ENCODE measurements around the gene IMPACT.
A peak's percentile ranks its signal among the peaks of the same experiment; 100 is the strongest.

Gene IMPACT

GRCh38 chr18:24479371-24479770 lies 52.9 kb downstream of the IMPACT start:
- no peak for DNase-seq (ENCODE audit: low spot score)

GRCh38 chr18:24482821-24483220 lies 56.4 kb downstream of the IMPACT start:
- DNase-seq (ENCODE audit: low spot score) = no peak

- no peak for DNase-seq (ENCODE audit: low spot score)
Observed at GRCh38 chr18:24485681-24486080, 59.2 kb downstream of the IMPACT start.

- DNase-seq (ENCODE audit: low spot score) = no peak
Observed at GRCh38 chr18:24486684-24487083, 60.2 kb downstream of the IMPACT start.

- peak; percentile 76 for DNase-seq (ENCODE audit: low spot score)
Observed at GRCh38 chr18:24488824-24489493, 62.5 kb downstream of the IMPACT start.

GRCh38 chr18:24490539-24490938 lies 64.1 kb downstream of the IMPACT start:
- no peak for DNase-seq (ENCODE audit: low spot score)

- no peak for DNase-seq (ENCODE audit: low spot score)
Observed at GRCh38 chr18:24491927-24492834, 65.7 kb downstream of the IMPACT start.

GRCh38 chr18:24494586-24494985 lies 68.1 kb downstream of the IMPACT start:
- DNase-seq (ENCODE audit: low spot score) = no peak

GRCh38 chr18:24497031-24497754 lies 70.7 kb downstream of the IMPACT start:
- DNase-seq (ENCODE audit: low spot score) = peak; percentile 6

- DNase-seq (ENCODE audit: low spot score) = no peak
Observed at GRCh38 chr18:24499814-24500213, 73.3 kb downstream of the IMPACT start.

- DNase-seq (ENCODE audit: low spot score) = no peak
Observed at GRCh38 chr18:24500217-24500616, 73.7 kb downstream of the IMPACT start.

- no peak for DNase-seq (ENCODE audit: low spot score)
Observed at GRCh38 chr18:24500766-24501165, 74.3 kb downstream of the IMPACT start.

- no peak for DNase-seq (ENCODE audit: low spot score)
Observed at GRCh38 chr18:24502667-24503523, 76.4 kb downstream of the IMPACT start.

All from pons (tissue), 1 donor.